ENCODE data around the gene JUNB. TPM values are rescaled to one million over a fixed set of nuclear protein-coding genes. Genes with fewer than 3 reads are reported as not detected.

The JUNB gene
- total RNA-seq, 1 experiment from 2014 or later = 194 TPM

DNA sequence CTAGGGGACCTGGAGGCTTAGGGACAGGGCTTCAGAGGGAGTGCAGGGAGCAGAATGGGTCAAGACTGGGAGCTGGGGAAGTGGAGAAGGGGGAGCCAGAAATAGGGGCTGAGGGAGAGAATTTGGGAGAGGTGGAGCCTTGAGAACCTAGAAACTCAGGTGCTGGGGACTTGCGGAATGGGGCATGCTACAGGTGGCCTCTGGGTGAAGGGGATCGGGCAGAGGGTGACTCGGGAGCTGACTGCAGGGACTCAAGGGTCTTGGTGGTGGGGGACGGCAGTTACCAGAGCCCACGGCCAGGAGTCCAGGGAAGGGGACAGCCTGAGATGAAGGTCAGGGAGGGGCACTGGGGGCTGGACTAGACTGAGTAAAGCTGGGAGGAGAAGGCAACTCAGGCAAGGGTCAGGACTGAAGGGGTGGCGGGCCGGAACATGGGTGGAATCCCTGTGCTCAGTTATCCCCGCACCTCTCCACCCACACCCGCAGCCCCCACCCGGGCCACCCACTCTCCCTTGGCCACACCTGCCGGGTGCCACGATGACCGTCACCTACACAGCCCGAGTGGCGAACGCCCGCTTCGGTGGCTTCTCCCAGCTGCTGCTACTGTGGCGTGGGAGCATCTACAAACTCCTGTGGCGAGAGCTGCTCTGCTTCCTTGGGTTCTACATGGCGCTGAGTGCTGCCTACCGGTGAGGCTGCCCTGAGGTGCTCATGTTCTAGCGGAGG, 39.1 kb upstream of the JUNB start:
- Histone ChIP-seq H3K4me3 (replicated peaks in 1 of 2; ENCODE audit: low read depth in 1 of 2, low read length in 2 of 2) (no peak overlapping the region), H2AFZ (ENCODE audit: low read depth, low read length, poor library complexity, severe bottlenecking) (no peak overlapping the region), H3K9me3 (ENCODE audit: control insufficient read depth in 1 of 2, insufficient read depth in 1 of 2, low read depth in 1 of 2, low read length in 2 of 2) (no peaks in the 10 kb centered on the region), H3K36me3 (ENCODE audit: control insufficient read depth in 1 of 2, insufficient read depth in 2 of 2, low read length in 2 of 2) (peaks cover 0 to 6% of the 10 kb centered on the region in 2 experiments; a peak in 3 of 4 replicates), H3K9ac (ENCODE audit: low read length) (no peak overlapping the region), H3K4me2 (ENCODE audit: low read length) (no peak overlapping the region), H3K27ac (ENCODE audit: low read depth, low read length) (no peak overlapping the region), H3K79me2 (ENCODE audit: insufficient read depth, low read length) (no peaks in the 10 kb centered on the region), H3K27me3 (ENCODE audit: insufficient read depth, low read length) (no peaks in the 10 kb centered on the region), H3K4me1 (ENCODE audit: control insufficient read depth in 1 of 2, insufficient read depth in 2 of 2, low read length in 2 of 2) (peaks cover 0 to 2% of the 10 kb centered on the region in 2 experiments; a peak in 2 of 4 replicates), H3K9me2 (ENCODE audit: insufficient read depth) (no peaks in the 10 kb centered on the region), H4K20me1 (ENCODE audit: insufficient read depth) (no peaks in the 10 kb centered on the region)
- ATAC-seq (no peak), DNase-seq (ENCODE audit: low read depth, low spot score) (no peak)
- CTCF ChIA-PET = interaction anchor here (1.5 to 1.7 kb wide), 2 partner anchors 8 to 14 kb away, joined by 4 to 8 read pairs; no protein-coding TSS in a partner anchor
- intact Hi-C loops (cut with micrococcal nuclease) = no loop called here
- POLR2A ChIA-PET = no interaction called here
- RAD21 ChIA-PET (ENCODE audit: low non-redundant PET in 1 of 2, low total read pairs in 2 of 2, uncharacterized antibody in 2 of 2, unreplicated experiment in 2 of 2) = no interaction called here
- BruUV-seq (replicated peaks) = no TSS peak
- TF ChIP-seq ZNF274 (IDR thresholded peaks at IDR 0.05; ENCODE audit: low read depth, low read length) = no peak
- TF ChIP-seq JUND (IDR thresholded peaks at IDR 0.05) = no peak
- no peak for TF ChIP-seq SRF (IDR thresholded peaks at IDR 0.05; ENCODE audit: low read depth)
- TF ChIP-seq, protein P1, sequence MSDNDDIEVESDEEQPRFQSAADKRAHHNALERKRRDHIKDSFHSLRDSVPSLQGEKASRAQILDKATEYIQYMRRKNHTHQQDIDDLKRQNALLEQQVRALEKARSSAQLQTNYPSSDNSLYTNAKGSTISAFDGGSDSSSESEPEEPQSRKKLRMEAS (IDR thresholded peaks at IDR 0.05) = no peak
- TF ChIP-seq POLR2A (IDR thresholded peaks at IDR 0.05; ENCODE audit: borderline replicate concordance, extremely low read depth, insufficient read depth, insufficient read length) = no peak
- no peak for TF ChIP-seq POLR2AphosphoS5 (IDR thresholded peaks at IDR 0.05; ENCODE audit: low read depth, low read length)
- no peak for TF ChIP-seq ZFX (IDR thresholded peaks at IDR 0.05)
- no peak for TF ChIP-seq SIN3A (IDR thresholded peaks at IDR 0.05; ENCODE audit: low read depth)
- no peak for TF ChIP-seq EGR1 (IDR thresholded peaks at IDR 0.05; ENCODE audit: low read depth)

DNA sequence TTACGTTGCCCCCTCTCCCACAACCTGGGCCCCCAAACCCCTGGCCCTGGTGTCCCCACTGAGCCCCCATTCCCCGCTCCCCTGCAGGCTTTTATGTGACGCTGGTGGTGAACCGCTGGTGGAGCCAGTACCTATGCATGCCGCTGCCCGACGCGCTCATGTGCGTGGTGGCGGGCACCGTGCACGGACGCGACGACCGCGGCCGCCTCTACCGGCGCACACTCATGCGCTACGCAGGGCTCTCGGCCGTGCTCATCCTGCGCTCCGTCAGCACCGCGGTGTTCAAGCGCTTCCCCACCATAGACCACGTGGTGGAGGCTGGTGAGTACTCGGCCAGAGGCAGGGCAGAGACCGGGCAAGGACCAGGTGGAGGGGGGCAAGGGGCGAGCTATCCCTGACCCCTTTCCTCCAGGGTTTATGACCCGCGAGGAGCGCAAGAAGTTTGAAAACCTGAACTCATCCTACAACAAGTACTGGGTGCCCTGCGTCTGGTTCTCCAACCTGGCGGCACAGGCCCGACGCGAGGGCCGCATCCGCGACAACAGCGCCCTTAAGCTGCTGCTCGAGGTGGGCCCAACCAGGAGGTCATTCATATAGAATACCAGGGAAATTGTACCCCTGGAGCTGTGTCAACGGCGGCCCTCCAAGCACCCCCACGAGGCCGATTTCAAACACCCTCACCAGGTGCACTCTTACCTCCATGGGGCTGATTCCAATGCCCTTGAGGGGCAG, 36.7 kb upstream of the JUNB start:
- no peak for DNase-seq (ENCODE audit: low read depth, low spot score)
- Histone ChIP-seq H3K4me1 (ENCODE audit: control insufficient read depth in 1 of 2, insufficient read depth in 2 of 2, low read length in 2 of 2) (peaks cover 4 to 13% of the 10 kb centered on the region in 2 experiments; a peak in 3 of 4 replicates), H3K79me2 (ENCODE audit: insufficient read depth, low read length) (no peaks in the 10 kb centered on the region), H3K9ac (ENCODE audit: low read length) (no peak overlapping the region), H3K27me3 (ENCODE audit: insufficient read depth, low read length) (no peaks in the 10 kb centered on the region), H3K9me3 (ENCODE audit: control insufficient read depth in 1 of 2, insufficient read depth in 1 of 2, low read depth in 1 of 2, low read length in 2 of 2) (no peaks in the 10 kb centered on the region), H3K4me3 (replicated peaks in 1 of 2; ENCODE audit: low read depth in 1 of 2, low read length in 2 of 2) (no peak overlapping the region), H4K20me1 (ENCODE audit: insufficient read depth) (no peaks in the 10 kb centered on the region), H3K36me3 (ENCODE audit: control insufficient read depth in 1 of 2, insufficient read depth in 2 of 2, low read length in 2 of 2) (no peaks in the 10 kb centered on the region), H3K9me2 (ENCODE audit: insufficient read depth) (no peaks in the 10 kb centered on the region), H3K27ac (ENCODE audit: low read depth, low read length) (no peak overlapping the region), H2AFZ (ENCODE audit: low read depth, low read length, poor library complexity, severe bottlenecking) (no peak overlapping the region), H3K4me2 (ENCODE audit: low read length) (no peak overlapping the region)
- ChIA-PET RAD21 (ENCODE audit: low non-redundant PET in 1 of 2, low total read pairs in 2 of 2, uncharacterized antibody in 2 of 2, unreplicated experiment in 2 of 2) (no interaction called here), POLR2A (no interaction called here), CTCF (interaction anchor here (1.2 to 1.5 kb wide), 3 partner anchors 12 to 38 kb away, joined by 3 to 4 read pairs (median 3); no protein-coding TSS in a partner anchor)
- intact Hi-C loops (cut with micrococcal nuclease) = no loop called here
- ATAC-seq = no peak
- BruUV-seq (replicated peaks) = no TSS peak
- TF ChIP-seq EGR1 (IDR thresholded peaks at IDR 0.05; ENCODE audit: low read depth) (no peak), TCF7L2 (IDR thresholded peaks at IDR 0.05; ENCODE audit: borderline replicate concordance, extremely low read depth, insufficient read depth, insufficient read length) (no peak), ZFX (IDR thresholded peaks at IDR 0.05) (no peak), POLR2A (IDR thresholded peaks at IDR 0.05; ENCODE audit: borderline replicate concordance, extremely low read depth, insufficient read depth, insufficient read length) (no peak), RAD21 (IDR thresholded peaks at IDR 0.05; ENCODE audit: low read depth) (no peak)
- TF ChIP-seq, protein P2, sequence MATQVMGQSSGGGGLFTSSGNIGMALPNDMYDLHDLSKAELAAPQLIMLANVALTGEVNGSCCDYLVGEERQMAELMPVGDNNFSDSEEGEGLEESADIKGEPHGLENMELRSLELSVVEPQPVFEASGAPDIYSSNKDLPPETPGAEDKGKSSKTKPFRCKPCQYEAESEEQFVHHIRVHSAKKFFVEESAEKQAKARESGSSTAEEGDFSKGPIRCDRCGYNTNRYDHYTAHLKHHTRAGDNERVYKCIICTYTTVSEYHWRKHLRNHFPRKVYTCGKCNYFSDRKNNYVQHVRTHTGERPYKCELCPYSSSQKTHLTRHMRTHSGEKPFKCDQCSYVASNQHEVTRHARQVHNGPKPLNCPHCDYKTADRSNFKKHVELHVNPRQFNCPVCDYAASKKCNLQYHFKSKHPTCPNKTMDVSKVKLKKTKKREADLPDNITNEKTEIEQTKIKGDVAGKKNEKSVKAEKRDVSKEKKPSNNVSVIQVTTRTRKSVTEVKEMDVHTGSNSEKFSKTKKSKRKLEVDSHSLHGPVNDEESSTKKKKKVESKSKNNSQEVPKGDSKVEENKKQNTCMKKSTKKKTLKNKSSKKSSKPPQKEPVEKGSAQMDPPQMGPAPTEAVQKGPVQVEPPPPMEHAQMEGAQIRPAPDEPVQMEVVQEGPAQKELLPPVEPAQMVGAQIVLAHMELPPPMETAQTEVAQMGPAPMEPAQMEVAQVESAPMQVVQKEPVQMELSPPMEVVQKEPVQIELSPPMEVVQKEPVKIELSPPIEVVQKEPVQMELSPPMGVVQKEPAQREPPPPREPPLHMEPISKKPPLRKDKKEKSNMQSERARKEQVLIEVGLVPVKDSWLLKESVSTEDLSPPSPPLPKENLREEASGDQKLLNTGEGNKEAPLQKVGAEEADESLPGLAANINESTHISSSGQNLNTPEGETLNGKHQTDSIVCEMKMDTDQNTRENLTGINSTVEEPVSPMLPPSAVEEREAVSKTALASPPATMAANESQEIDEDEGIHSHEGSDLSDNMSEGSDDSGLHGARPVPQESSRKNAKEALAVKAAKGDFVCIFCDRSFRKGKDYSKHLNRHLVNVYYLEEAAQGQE (IDR thresholded peaks at IDR 0.05; ENCODE audit: low read depth) = no peak
